Lung (tissue), 12 donors: ENCODE data around the gene C3orf22. TPM values are rescaled to one million over a fixed set of nuclear protein-coding genes. Genes with fewer than 3 reads are reported as not detected.
A peak's percentile ranks its signal among the peaks of the same experiment; 100 is the strongest.

Experiments
- ATAC-seq: fragments of 200-7000 bp; cut with Tn5 transposase; one replicate; pipeline ENCODE4 v1.9.1; 2020; ENCODE audit warnings: moderate number of reproducible peaks; ENCODE audit not compliant: insufficient read depth, low FRiP score
- DNase-seq, 3 donors: peaks; one replicate each; pipeline ENCODE4 v3.0.0-alpha.2; 2013 to 2017
- H3K27ac ChIP-seq, 2 donors: one replicate each; pipeline ENCODE4 v1.5.1; 2013; ENCODE audit warnings: mild to moderate bottlenecking in 2 of 2, moderate library complexity in 2 of 2, control low read depth in 1 of 2, inconsistent platforms in 1 of 2, low read depth in 1 of 2, low read length in 1 of 2
- H3K27me3 ChIP-seq, 3 donors: one replicate each; pipeline ENCODE4 v1.5.1; 2013; ENCODE audit warnings: low read length in 2 of 3; ENCODE audit not compliant: control insufficient read depth in 3 of 3, insufficient read depth in 3 of 3
- H3K36me3 ChIP-seq, 4 donors: one replicate each; pipeline ENCODE4 v1.5.1; 2013; ENCODE audit warnings: low read length in 4 of 4, mild to moderate bottlenecking in 1 of 4, moderate library complexity in 1 of 4; ENCODE audit not compliant: control insufficient read depth in 4 of 4, insufficient read depth in 4 of 4
- H3K4me1 ChIP-seq, 5 donors: one replicate each; pipeline ENCODE4 v1.5.1; 2013; ENCODE audit warnings: low read length in 5 of 5, mild to moderate bottlenecking in 2 of 5, moderate library complexity in 1 of 5; ENCODE audit not compliant: control insufficient read depth in 5 of 5, insufficient read depth in 5 of 5
- H3K4me3 ChIP-seq: one replicate; pipeline ENCODE4 v1.5.1; 2013; ENCODE audit warnings: mild to moderate bottlenecking, control low read depth, moderate library complexity
- H3K9ac ChIP-seq, 2 donors: one replicate each; pipeline ENCODE4 v1.5.1; 2013; ENCODE audit warnings: low read length in 2 of 2, control low read depth in 1 of 2; ENCODE audit not compliant: insufficient read depth in 1 of 2
- H3K9me3 ChIP-seq, 4 donors: one replicate each; pipeline ENCODE4 v1.5.1; 2013; ENCODE audit warnings: low read length in 3 of 4, mild to moderate bottlenecking in 1 of 4, moderate library complexity in 1 of 4; ENCODE audit not compliant: control insufficient read depth in 4 of 4, insufficient read depth in 3 of 4
- CTCF ChIP-seq: IDR thresholded peaks from 2 replicates; pipeline ENCODE4 v1.5.1; 2012; ENCODE audit warnings: mild to moderate bottlenecking; ENCODE audit errors: control extremely low read depth, extremely low read depth
- WGBS, 2 donors: extraction: QIAGEN DNeasy Blood & Tissue Kit; methylation state at CpG; one replicate each; pipeline ENCODE4 v1.1.7; 2013; 5-methylcytosine and 5-hydroxymethylcytosine counted together
- polyA plus RNA-seq, 2 donors: library from polyadenylated mRNA; stranded (reverse); fragments of 200-250 nt; gene quantifications; one replicate each; pipeline ENCODE4 v1.2.1, GENCODE V29; 2013
- total RNA-seq, 2 donors: library from RNA; depleted of rRNA in 1 of 2; stranded (reverse); fragments of >200 nt in 1 of 2; gene quantifications; one replicate each; pipeline ENCODE4 v1.2.1, GENCODE V29; 2014 to 2021
- donor health status: control.
- donor health status: control.
- donor health status: Bipolar disorder and iron deficiency.
- donor health status: healthy.
- donor health status: DM: yes; HTN: yes; CAD: no.

The C3orf22 gene
- total and polyA plus RNA-seq, 4 donors: 0.28 TPM; not detected in 3

GRCh38 chr3:126573492-126574117 lies 14.9 kb upstream of the C3orf22 start:
- 57 to 66% methylated on average over 15 of the region's 15 CpGs for WGBS, 2 donors
- Histone ChIP-seq H3K9me3 (no peaks in the 10 kb centered on the region), H3K27ac (no peak overlapping the region), H3K27me3 (no peaks in the 10 kb centered on the region), H3K9ac (no peak overlapping the region), H3K36me3 (no peaks in the 10 kb centered on the region), H3K4me1 (no peaks in the 10 kb centered on the region), H3K4me3 (no peak overlapping the region)
- DNase-seq: peak in 1 of 3 donors; percentile 6
- TF ChIP-seq CTCF: no peak
- peak; percentile 75 for ATAC-seq

GRCh38 chr3:126571078-126571477 lies 12.3 kb upstream of the C3orf22 start:
- ATAC-seq (no peak), DNase-seq (no peak)
- no peak overlapping the region for H3K4me3 ChIP-seq
- H3K9ac ChIP-seq: no peak overlapping the region
- no peaks in the 10 kb centered on the region for H3K9me3 ChIP-seq
- no peak for TF ChIP-seq CTCF
- no peaks in the 10 kb centered on the region for H3K27me3 ChIP-seq
- no peaks in the 10 kb centered on the region for H3K4me1 ChIP-seq
- 93 to 95% methylated on average over 7 of the region's 7 CpGs for WGBS, 2 donors
- H3K27ac ChIP-seq: no peak overlapping the region
- no peaks in the 10 kb centered on the region for H3K36me3 ChIP-seq

GRCh38 chr3:126570103-126570541 lies 11.4 kb upstream of the C3orf22 start:
- Histone ChIP-seq H3K9ac (no peak overlapping the region), H3K27ac (no peak overlapping the region), H3K4me3 (no peak overlapping the region), H3K9me3 (no peaks in the 10 kb centered on the region), H3K4me1 (no peaks in the 10 kb centered on the region), H3K27me3 (no peaks in the 10 kb centered on the region), H3K36me3 (no peaks in the 10 kb centered on the region)
- no peak for TF ChIP-seq CTCF
- DNase-seq (no peak), ATAC-seq (no peak)
- whole genome bisulfite sequencing, 2 donors: 74 to 78% methylated on average over 4 to 6 of the region's 6 CpGs
